ENCODE data around the gene GPR155.

GRCh38 chr2:174518395-174518794 lies 31.6 kb upstream of the GPR155 start:
- TF ChIP-seq USF2 (IDR thresholded peaks at IDR 0.05; ENCODE audit: low read depth, low read length) (no peak), POLR2A (IDR thresholded peaks at IDR 0.05; ENCODE audit: low read depth, low read length) (no peak), RFX5 (IDR thresholded peaks at IDR 0.05; ENCODE audit: low read depth, low read length) (no peak), CTCF (conservative IDR thresholded peaks at IDR 0.05; ENCODE audit: low read depth, low read length) (no peak), MAZ (IDR thresholded peaks at IDR 0.05; ENCODE audit: borderline replicate concordance, low read depth, low read length) (no peak), RAD21 (IDR thresholded peaks at IDR 0.05; ENCODE audit: low read length) (no peak), ELK1 (IDR thresholded peaks at IDR 0.05; ENCODE audit: borderline replicate concordance, low read depth, low read length) (no peak), MXI1 (IDR thresholded peaks at IDR 0.05; ENCODE audit: borderline replicate concordance, low read depth, low read length) (no peak)

Measured in IMR-90 (cell line).